GM12875 (cell line): ENCODE results near the gene GYG2.

Experiments used
- H3K4me3 ChIP-seq: one replicate; pipeline ENCODE4 v1.5.1; 2011; ENCODE audit warnings: low read depth, low read length, control low read depth
- TF ChIP-seq, protein P1 (sequence below): IDR thresholded peaks from 2 replicates; pipeline ENCODE4 v1.5.1; 2011; ENCODE audit warnings: low read depth, mild to moderate bottlenecking, control low read depth, inconsistent platforms, low read length, moderate library complexity, borderline replicate concordance; ENCODE audit not compliant: insufficient read depth

The GYG2 gene

DNA sequence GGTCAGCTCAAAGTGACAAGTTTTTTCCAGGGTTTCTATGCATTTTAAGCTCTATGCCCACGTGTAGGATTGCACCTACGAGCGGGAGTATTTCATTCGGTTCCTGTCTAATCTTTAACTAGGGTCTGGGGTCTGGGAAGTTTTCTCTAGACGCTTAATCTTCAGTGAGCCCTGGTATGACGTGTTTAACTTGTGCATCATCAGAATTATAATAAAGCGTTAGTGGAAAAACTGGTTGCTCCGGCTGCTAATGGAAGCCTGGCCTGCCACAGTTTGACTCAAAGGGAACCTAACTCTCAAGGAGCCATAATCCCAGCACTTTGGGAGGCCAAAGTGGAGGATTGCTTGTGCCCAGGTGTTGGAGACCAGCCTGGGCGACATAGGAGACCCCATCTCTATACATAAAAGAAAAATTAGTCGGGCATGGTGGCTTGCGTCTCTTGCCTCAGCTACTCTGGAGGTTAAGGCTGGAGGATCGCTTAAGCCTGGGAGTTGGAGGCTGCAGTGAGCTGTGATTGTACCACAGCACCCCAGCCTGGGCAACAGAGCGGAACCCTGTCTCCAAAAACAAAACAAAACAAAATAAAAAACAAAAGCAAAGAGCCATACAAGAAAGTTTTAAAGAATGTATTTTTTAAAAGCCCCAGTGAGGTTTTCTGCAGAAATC is 70.2 kb downstream of the GYG2 start:
- no peak overlapping the region for H3K4me3 ChIP-seq
- TF ChIP-seq, protein P1, sequence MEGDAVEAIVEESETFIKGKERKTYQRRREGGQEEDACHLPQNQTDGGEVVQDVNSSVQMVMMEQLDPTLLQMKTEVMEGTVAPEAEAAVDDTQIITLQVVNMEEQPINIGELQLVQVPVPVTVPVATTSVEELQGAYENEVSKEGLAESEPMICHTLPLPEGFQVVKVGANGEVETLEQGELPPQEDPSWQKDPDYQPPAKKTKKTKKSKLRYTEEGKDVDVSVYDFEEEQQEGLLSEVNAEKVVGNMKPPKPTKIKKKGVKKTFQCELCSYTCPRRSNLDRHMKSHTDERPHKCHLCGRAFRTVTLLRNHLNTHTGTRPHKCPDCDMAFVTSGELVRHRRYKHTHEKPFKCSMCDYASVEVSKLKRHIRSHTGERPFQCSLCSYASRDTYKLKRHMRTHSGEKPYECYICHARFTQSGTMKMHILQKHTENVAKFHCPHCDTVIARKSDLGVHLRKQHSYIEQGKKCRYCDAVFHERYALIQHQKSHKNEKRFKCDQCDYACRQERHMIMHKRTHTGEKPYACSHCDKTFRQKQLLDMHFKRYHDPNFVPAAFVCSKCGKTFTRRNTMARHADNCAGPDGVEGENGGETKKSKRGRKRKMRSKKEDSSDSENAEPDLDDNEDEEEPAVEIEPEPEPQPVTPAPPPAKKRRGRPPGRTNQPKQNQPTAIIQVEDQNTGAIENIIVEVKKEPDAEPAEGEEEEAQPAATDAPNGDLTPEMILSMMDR: no peak

- TF ChIP-seq, protein P1: no peak
- H3K4me3 ChIP-seq: no peak overlapping the region
These were observed 72.8 kb downstream of the GYG2 start for GRCh38 chrX:2901367-2902036.

- TF ChIP-seq, protein P1: no peak
These were observed 74.1 kb downstream of the GYG2 start for GRCh38 chrX:2902841-2903240.

DNA sequence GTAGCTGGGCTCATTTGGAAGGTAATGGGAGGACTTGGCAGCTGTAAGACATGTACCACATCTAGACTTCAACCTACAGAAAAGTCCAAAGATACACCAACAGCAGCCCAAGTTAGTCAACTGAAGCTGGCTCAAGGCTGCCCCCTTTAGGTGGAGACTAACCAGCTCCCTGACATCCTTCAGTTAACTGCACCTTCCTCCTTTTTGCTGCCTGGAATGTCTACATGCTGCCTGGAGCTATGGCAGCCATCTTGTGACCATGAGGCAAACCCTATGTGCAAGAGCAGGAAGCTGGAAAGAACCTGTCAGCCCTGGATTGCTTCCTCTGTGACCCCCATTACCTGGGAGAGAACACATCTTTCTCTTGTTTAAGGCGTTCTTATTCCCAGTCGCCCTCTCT is 74.6 kb downstream of the GYG2 start:
- no peak overlapping the region for H3K4me3 ChIP-seq
- TF ChIP-seq, protein P1: no peak

More at GRCh38 chrX:2902841-2903240, 74.1 kb downstream of the GYG2 start:
- H3K4me3 ChIP-seq: no peak overlapping the region

DNA sequence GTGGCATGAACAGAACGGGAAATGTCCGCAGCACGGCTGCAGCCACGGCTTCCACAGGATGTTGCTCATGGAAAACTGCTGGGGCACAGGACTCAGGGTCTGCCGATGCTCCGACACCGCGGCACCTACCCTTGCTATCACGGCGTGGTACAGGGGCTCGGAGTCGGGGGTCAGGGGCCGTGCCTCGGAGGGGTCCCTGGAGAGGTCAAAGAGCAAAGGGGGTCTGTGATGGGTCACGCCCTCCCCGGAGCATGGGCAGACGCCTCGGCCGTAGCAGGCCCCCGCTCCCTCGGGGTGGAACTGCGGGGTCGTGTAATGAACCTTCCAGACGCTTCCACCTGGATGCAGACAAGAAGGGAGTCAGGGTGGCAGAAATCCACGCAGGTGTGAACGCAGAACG is 78.6 kb downstream of the GYG2 start:
- H3K4me3 ChIP-seq: no peak overlapping the region
- TF ChIP-seq, protein P1: no peak

DNA sequence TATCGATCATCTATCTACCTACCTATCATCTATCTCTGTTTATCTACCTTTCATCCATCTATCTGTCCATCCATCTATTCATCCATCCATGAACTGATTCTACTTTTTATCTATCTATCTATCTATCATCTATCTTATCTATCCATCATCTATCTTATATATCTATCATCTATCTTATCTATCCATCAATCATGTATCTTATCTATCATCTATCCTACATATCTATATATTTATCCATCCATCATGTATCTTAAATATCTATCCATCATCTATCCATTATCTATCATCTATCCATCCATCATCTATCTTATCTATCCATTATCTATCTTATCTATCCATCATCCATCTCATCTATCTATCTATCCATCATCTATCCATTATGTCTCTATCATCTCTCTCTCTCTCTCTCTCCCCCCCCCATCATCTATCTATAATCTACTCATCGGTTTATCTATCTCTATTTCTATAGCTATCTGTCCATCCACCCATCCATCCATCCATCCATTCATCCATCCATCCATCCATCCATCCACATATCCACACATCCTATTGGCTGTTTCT is 79.5 kb downstream of the GYG2 start:
- no peak overlapping the region for H3K4me3 ChIP-seq
- TF ChIP-seq, protein P1: no peak

- TF ChIP-seq, protein P1: no peak
These were observed 81.4 kb downstream of the GYG2 start for GRCh38 chrX:2910109-2910508.

More at GRCh38 chrX:2910109-2910508, 81.4 kb downstream of the GYG2 start:
- no peak overlapping the region for H3K4me3 ChIP-seq
